HG03064 (cell line): ENCODE measurements around the gene GP5.

Source experiments
- ATAC-seq: cut with Tn5 transposase; IDR thresholded peaks from one replicate; pipeline ENCODE4 v1.9.1; 2021; ENCODE audit warnings: low read depth; ENCODE audit not compliant: unreplicated experiment

The GP5 gene

DNA sequence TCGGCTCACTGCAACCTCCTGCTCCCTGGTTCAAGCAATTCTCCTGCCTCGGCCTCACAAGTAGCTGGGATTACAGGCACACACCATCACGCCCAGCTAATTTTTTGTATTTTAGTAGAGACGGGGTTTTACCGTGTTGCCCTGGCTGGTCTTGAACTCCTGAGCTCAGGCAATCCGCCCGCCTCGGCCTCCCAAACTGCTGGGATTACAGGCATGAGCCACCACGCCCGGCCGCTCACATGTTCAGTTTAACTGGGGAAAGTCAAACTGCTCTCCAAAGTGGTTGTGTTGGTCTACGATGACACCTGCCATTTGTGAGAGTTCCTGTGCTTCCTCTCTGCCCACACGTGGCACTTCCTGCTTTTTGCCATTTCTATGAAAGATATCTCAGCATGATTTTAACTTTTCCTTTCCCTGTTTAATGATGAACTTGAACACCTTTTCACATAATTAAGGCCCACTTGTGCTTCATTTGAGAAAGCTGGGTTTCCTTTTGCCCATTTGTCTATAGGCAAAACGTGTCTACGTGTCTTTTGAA is 877 bp upstream of the GP5 start:
- no peak for ATAC-seq

DNA sequence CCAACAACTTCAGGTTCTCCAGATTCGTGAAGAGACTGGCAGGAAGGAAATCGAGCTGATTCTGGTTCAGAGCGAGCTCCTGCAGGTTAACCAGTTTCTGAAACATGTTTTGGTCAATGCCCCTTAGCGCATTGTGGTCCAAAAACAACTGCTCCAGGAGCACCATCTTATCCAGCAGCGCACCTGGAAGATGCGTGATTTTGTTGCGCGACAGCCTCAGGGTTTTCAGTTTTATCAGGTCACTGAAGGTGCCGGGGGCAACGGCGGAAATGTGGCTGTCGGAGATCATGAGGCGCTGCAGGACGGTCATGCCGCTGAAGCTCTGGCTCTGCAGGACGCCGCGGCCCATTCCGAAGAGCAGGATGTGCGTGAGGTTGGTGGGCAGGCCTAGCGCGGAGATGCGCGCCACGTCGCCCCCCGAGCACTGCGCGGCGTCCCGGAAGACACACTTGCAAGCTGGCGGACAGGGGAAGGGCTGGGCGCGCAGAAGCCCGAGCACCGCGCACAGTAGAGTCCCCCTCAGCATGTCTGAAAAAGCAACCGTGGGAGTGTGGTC is 1.2 kb downstream of the GP5 start:
- no peak for ATAC-seq

DNA sequence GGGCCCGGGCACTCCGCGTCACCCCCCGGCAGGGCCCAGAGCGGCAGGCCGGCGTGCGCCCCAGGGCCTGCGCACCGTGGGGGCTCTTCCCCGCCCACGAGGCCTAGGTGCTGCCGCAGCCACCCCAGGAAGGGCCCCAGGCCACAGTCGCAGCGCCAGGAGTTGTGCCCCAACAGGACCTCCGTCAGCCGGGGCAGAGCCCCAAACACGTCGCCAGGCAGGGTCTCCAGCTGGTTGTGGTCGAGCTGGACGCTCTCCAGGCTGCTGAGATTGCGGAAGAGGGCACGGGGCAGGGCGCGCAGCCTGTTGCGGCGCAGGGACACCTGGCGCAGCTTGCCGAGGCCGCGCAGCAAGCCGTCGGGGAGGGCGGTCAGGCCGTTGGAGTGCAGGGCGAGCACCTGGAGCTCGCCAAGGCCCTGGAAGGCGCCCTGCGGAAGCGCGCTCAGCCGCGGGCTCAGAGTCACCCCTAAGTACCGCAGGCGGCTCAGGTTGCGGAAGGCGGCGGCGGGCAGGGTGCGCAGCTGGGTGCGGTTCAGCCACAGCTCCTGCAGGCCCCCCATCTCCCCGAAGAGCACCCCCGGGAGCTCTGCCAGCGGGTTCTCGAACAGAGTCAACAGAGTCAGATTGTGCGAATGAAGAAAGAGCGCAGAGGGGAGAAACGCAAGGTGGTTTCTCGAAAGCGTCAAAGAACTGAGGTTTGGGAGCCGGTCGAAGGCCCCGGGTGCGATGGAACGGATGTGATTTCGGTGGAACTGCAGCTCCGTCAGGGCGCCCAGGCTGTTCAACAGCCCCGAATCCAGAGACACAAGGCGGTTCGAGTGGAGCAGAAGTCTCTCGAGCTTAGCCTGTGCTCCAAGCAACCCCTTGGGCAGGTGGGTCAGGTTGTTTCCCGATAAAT is 2.0 kb downstream of the GP5 start:
- ATAC-seq, result no peak

DNA sequence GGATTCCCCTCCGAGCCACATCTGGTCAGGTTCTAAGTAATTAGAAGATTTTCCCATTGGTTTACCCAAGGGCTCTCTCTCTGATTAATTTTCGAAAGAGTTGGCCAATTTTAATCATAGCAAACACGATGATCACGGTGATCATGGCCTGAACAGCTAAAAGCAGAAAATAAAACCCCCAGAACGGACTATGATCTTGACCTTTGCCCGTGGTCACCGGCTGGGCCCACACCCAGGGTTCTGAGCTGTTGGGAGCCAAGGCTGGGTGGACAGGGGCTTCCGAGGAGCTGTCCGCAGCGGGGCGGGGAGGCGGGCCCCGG is 2.6 kb downstream of the GP5 start:
- no peak for ATAC-seq

DNA sequence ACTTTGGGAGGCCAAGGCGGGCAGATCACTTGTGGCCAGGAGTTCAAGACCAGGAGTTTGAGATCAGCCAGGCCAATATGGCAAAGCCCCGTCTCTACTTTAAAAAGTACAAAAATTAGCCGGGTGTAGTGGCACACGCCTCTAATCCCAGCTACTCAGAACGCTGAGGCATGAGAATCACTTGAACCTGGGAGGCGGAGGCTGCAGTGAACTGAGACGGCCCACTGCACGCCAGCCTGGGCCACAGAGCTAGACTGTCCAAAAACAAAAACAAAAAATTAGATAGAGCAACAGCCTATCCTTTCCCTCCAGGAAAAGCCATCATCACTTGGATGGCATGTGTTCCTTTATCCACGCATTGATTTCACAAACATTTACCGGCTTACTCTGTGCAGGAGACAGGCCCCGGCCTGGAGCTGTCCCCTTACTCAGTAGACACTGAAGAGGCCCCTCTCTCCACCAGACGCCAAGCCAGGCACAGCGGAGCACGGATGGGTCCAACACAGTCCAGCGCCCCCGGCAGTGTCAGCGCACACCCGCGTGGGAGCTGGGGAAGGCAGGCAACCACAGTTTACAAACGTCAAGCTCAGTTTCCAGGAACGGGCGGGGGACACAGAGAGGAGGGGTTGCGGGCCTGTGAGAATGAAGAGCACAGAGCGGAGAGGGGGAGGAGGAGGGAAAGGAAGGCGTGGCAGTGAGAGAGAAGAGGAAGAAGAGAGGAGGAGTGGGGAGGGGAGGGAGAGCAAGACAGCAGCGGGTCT is 3.1 kb downstream of the GP5 start:
- no peak for ATAC-seq

DNA sequence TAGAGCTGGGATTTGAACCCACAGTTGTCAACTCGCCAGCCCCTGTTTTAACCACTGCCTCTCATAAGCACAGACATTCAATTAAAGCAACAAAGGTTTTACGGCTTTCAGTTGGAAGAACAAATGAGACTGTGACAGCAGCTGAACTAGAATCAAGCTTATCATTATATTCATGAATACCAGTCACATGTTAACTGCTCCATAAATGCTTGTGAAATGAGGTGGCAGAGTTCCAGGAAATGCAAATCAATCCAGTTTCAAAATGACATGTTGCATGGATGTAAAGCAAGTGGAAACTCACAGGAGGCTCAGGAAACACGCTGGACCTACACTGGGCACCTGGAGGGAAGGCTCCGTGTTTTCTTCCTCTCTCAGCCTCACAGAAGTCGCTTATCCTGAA is 3.9 kb downstream of the GP5 start:
- no peak for ATAC-seq

DNA sequence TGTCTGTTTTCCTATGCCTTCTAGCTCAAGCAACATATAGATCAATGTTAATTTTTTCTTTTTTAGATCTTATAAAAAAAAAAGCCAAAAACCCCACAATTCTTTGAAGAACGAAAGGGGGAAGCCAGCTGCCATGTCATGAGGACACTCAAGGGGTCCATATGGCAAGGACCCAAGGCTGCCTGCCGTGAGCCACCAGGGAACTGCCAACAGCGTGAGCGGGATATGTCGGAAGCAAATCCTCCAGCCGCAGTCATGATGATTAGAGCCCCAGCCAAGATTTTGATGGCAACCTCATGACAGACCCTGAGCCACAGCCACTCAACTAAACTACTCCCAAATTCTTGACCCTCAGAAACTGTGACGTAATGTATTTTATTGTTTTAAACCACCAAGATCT is 6.5 kb downstream of the GP5 start:
- no peak for ATAC-seq

DNA sequence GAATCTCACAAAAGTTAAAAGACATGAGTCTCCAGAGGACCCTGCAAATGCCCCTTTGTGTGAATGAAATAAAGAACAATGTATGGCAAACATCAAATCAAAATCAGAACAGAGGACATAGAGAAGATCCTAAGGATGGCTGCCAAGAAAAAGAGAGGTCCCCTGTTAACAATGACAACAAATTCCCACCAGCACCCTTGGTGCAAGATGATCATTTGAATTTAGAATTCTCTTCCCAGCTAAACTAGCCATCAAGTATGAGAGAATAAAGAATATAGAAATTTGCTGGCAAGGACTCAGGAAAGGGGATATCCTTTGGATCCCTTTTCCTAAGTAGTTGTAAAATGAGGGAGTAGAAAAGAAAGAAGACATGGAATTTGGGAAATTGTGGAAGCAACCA is 8.2 kb downstream of the GP5 start:
- no peak for ATAC-seq

DNA sequence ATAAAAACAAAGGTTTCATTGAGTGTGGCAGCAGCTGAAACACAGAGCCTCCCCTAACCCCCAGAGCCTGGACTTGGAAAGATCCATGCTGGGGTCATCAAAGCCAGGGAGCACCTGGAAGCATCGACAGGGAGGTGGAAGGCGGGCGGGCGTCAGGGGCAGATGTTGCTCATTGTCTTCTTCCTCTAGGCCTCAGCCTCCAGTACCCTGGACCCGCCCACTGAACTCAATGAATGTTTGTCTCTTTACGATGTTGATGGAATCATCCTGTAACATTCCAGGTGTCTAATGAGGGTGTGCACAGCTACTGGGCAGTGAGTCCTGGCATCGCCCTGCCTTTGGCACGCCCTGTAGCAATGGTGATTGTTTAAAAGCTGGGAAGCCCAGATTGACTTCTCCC is 9.8 kb downstream of the GP5 start:
- ATAC-seq, result no peak

DNA sequence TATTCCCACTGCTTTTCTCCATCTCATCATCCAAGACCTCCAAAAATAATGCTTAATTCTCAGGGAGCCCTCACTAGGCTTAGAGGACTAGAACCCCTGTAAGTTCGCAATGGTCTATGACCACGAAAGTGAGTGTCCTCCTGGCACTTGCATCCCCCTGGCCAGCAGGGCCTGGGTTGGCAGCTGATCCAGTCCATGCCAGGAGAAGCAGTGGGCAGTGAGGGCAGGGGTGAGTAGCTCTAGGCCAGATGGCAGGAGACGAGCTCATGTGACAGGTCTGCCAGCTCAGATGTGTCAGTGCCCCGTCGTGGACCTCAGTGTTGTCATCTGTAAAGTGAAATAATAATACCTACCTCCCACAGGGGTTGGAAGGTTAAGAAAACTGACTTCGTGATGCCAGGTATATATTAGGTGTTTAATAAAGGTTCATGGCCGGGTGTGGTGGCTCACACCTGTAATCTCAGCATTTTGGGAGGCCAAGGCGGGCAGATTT is 11.1 kb downstream of the GP5 start:
- no peak for ATAC-seq

DNA sequence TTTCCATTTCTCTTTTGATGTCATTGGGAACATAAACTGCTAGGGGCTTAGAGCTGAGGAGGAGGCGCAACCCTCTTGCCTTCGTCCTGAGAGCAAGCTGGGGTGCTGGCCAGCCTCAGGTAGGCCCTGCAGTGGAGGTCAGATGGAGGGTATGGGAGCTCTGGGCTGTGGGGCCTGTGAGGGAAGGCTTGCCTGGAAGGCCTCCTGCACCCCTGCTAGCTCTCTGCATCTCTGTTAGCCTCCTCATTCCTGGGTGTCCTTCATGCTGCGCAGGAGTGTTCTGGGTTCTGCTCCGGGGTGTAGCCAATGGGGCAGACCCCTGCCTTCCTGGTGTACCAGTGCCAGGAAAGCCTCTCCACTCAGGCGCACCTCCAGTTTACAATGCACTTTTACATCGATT is 11.8 kb downstream of the GP5 start:
- ATAC-seq, result no peak

DNA sequence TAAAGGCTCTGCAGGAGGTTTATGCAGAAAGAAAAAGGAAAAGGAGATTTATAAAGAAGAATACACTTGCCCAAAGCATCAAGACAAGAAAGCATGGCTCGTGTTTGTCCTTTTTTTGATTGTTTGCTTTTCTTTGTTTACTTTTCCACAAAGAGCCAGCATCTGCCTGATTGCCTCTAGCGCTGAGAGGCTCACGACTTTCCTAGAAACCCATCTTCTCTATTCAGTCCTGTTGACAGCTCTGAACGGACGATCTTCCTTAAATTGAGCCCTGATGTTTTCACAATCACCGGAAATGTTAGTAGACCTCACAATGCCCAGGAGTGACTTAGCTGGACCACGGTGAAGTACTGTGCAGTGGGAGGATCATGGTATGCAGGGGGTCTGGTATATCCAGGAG is 12.4 kb downstream of the GP5 start:
- ATAC-seq, result no peak

DNA sequence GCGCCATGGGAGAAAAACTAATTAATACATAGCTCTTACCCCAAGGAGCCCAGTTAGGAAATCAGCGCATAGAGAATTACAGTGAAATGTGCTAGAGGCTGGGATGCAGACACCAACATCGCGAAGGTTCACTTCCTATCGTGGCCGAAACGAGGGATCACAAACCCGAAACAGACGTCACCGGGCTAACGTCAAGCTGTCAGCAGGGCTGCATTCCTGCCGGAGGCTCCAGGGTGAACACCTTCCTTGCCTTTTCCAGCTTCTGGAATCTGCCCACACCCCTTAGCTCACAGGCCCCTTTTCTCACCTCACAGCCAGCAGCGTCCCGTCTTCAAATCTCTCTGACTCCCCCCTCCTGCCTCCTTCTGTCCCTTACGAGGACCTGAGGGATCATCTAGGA is 13.0 kb downstream of the GP5 start:
- no peak for ATAC-seq

DNA sequence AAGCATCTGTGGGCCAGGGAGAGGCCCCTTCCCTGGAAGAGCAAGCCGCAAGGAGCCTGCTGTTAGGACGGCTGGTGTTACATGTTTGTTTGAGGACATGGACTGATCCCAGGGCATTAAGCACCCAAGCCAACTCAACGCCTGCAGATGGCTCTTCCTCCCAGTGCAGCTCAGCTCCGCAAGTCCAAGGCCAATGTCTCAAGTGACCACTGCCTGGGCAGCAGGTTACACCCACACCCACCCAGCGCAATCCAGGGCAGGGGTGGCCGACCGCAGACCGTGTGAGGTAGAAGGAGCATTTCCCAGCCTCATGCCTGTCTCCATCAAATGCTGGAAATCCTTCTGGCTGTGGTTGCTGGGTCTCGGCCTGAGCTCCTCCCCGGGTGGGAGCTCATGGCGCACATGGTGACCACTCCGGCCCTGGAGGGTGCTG is 14.5 kb downstream of the GP5 start:
- no peak for ATAC-seq

DNA sequence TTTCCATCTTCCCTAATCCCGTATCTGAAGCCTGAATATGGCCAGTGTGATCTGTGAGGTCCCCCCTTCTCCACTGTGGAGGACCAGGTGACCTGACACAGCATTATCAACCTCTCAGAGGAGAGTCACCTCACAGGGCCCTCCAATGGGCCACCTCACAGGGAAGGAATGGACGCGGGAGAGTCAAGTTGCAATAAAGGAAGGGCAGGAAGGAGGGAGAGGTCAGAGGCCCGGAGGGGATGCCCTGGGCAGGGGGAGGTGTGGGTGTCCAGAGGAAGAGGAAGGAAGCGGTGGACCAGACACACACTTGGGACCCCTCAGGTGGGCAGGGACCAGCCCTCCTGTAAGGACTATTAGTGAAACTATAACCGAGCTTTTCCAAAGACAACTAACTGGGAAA is 14.9 kb downstream of the GP5 start:
- no peak for ATAC-seq

DNA sequence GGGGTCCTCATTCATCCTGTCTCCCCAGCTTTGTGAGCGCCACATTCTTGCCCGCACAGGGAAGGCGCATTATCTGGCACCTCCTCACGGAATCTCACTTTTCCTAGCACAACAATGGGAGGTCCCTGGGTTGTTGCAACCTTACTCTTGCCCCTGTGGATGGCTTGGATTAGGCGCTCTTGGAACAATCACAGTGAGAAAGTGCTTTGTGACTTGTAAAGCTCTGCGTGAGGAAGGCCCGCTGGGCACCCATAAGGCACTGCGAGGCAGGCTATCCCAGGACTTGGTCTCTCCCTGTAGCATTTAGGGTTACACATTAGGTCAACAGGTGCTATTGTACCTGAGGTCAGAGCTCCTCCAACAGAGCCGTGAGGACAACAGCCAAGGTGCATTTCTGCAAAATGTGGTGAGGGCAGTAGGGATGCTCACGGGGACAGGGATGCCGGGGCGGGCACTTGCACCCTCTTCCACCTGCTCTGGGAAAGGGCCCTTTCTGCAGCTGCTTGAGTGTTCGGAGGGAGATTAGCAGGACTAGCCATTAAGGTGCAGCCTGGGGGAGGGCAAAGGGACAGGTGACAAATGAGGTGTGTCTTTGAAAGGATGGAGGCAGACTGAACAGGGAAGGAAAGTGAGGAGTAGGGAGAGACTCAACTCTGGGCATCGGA is 15.7 kb downstream of the GP5 start:
- no peak for ATAC-seq

DNA sequence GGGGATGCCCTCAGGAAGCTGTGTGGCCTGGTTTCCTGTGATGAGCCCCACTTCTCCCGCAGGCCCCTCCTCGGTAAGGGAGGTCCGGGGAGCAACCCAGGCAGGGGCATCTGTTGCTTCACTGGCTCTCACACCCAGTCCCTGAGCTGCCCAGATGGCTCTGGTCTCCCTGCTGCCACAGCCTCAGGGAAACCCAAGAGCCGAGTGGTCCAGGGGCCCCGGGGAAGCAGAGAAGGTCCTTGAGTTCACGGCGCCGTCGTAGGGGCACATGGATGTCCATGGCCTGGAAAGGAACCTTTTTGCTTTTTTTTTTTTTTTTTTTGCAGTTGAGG is 16.2 kb downstream of the GP5 start:
- ATAC-seq, result no peak

DNA sequence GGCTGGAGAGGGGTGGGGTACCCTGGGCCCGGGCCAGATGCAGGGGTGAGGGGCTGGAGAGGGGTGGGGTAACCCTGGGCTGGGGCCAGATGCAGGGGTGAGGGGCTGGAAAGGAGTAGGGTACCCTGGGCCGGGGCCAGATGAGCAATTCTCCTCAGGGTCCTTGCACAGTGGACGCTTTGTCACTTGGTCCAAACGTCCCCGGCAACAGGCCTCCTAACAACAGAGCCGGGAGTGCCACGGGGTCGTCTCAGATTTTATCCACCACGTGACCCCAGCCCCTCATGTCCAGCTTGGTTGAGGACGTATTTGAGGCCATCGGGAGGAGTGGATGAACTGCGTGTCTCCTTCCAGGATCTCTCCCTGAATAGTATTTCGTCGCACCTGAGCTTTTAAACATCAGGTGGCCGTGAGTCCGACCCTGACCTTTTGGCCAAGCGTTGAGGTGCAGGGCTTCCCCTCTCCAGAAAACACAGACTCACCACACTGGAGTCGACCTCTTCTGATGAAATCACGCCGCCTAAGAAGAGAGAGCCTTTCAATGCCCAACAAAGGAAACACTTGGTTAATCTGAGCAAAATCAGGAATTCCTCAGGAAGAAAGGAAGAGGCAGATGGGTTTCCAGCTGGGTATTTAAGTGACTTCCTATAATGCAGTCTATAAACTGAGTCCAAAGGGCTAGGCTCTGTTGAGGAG is 16.7 kb downstream of the GP5 start:
- ATAC-seq, result no peak

DNA sequence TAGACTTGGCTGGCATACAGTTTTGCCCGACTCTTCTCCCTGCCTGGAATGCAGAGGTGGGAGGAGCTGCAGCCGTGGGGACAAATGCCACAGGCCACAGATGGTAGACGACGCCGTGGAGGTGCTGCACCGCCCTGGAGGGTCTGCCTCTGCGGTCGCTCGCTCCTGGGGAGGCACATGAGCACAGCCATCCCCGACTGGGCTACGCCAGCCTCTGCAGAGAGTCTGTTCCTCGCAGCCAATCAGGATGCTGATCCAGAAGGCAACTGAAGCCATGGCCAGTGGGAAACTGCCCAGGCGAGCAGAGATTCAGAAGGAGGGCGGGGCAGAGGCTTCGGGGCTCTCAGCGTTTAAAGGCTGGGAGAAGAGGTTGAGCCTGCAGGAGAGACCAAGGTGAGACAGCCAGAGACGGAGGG is 17.6 kb downstream of the GP5 start:
- ATAC-seq, result no peak

DNA sequence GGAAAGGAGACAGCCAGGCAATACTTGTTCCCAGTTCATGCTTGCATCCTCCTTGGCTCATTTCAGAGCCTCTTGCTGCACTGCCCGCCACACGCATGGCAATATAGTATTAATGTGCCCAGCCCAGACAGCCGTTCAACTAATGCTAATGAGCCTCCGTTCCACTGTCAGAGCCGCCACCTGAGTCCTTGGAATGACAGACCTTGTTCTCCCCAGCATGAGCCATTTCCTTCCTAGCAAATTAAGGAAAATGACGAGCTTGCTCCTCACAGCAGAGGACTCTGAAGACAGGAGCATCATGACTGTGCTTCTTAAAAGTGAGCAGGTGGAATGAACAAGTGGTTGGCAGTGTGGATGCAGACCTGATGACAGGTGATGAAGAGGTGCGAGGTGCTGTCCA is 18.7 kb downstream of the GP5 start:
- no peak for ATAC-seq
